Mucosa of stomach (tissue), 1 donor: ENCODE data around the gene GPATCH8.
"Not testable (repeated sequence)": the region's sequence is repeated elsewhere in the genome, so short reads cannot be mapped to it uniquely, and the experiment has no call there.

Source experiments
- H3K27me3 ChIP-seq: one replicate; pipeline ENCODE4 v1.7.0; 2013; ENCODE audit warnings: mild to moderate bottlenecking, low read length; ENCODE audit not compliant: control insufficient read depth, insufficient read depth
- H3K36me3 ChIP-seq: one replicate; pipeline ENCODE4 v1.7.0; 2013; ENCODE audit warnings: low read length; ENCODE audit not compliant: control insufficient read depth, insufficient read depth
- H3K4me1 ChIP-seq: one replicate; pipeline ENCODE4 v1.7.0; 2013; ENCODE audit warnings: mild to moderate bottlenecking, low read length; ENCODE audit not compliant: control insufficient read depth, insufficient read depth
- H3K4me3 ChIP-seq: one replicate; pipeline ENCODE4 v1.7.0; 2013; ENCODE audit warnings: low read length
- H3K9ac ChIP-seq: one replicate; pipeline ENCODE4 v1.7.0; 2013; ENCODE audit warnings: mild to moderate bottlenecking, low read length, moderate library complexity
- H3K9me3 ChIP-seq: one replicate; pipeline ENCODE4 v1.7.0; 2013; ENCODE audit warnings: mild to moderate bottlenecking, low read length, moderate library complexity; ENCODE audit not compliant: control insufficient read depth
- donor health status: Pancreatic carcinoma.

GPATCH8 gene

GRCh38 chr17:44540246-44541084 lies 37.3 kb upstream of the GPATCH8 start:
- H3K27me3 ChIP-seq: peaks cover 21% of the 10 kb centered on the region

GRCh38 chr17:44539673-44540072 lies 36.5 kb upstream of the GPATCH8 start:
- no peak overlapping the region for H3K4me3 ChIP-seq
- no peaks in the 10 kb centered on the region for H3K9me3 ChIP-seq
- H3K9ac ChIP-seq: no peak overlapping the region
- no peaks in the 10 kb centered on the region for H3K36me3 ChIP-seq
- H3K27me3 ChIP-seq: peaks cover 21% of the 10 kb centered on the region
- no peaks in the 10 kb centered on the region for H3K4me1 ChIP-seq

More at GRCh38 chr17:44540246-44541084, 37.3 kb upstream of the GPATCH8 start:
- Histone ChIP-seq H3K4me3 (no peak overlapping the region), H3K4me1 (no peaks in the 10 kb centered on the region), H3K9me3 (no peaks in the 10 kb centered on the region), H3K9ac (no peak overlapping the region), H3K36me3 (no peaks in the 10 kb centered on the region)

GRCh38 chr17:44537922-44538321 lies 34.7 kb upstream of the GPATCH8 start:
- H3K4me1 ChIP-seq, H3K36me3 ChIP-seq, H3K4me3 ChIP-seq, H3K9ac ChIP-seq, H3K9me3 ChIP-seq: not testable (repeated sequence)
- H3K27me3 ChIP-seq: peaks cover 21% of the 10 kb centered on the region

DNA sequence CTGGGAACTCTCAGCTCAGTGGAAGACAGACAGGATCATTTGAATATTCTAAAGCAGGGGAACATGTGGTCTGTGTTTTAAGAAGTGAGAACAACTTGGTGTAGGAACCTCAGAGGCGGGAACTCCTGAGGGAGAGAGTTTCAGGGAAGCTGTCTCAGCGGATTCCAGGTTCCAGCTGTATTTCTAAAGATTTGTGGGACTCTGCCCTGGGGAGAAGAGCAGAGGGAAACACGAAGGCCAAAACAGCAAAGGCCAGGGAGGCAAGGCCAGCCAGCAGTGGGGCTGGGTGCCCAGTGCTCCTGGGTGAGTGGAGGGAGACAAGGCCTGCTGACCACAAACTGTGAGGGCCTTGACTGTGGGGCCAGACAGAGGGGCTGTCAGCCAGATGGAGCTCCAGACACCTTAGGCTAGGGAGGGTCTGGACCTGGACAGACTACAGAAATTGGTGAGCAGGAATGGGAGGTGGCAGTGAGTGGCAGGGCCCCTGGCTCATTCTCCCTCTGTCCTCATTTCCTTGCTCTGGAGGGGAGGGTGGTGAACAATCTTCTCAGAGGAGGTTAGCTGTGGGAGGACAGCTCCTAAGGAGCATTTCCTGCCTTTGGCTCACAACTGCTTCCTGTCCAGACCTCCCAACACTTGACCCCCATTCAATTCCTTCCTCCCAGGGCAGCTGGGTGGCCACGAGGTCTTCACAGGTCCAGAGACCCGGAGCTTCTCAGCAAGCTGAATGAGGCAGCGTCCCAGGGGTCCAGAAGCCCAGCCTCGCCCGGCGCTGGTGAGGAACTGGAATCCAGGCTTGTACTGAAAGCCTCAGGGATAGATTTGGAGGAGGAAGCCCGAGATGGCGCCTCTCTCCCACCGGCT lies 33.1 kb upstream of the GPATCH8 start:
- Histone ChIP-seq H3K4me1 (no peaks in the 10 kb centered on the region), H3K36me3 (no peaks in the 10 kb centered on the region), H3K4me3 (no peak overlapping the region), H3K9ac (no peak overlapping the region), H3K9me3 (no peaks in the 10 kb centered on the region), H3K27me3 (peaks cover 16% of the 10 kb centered on the region)

GRCh38 chr17:44533533-44534246 lies 30.5 kb upstream of the GPATCH8 start:
- Histone ChIP-seq H3K9ac (no peak overlapping the region), H3K36me3 (no peaks in the 10 kb centered on the region)

DNA sequence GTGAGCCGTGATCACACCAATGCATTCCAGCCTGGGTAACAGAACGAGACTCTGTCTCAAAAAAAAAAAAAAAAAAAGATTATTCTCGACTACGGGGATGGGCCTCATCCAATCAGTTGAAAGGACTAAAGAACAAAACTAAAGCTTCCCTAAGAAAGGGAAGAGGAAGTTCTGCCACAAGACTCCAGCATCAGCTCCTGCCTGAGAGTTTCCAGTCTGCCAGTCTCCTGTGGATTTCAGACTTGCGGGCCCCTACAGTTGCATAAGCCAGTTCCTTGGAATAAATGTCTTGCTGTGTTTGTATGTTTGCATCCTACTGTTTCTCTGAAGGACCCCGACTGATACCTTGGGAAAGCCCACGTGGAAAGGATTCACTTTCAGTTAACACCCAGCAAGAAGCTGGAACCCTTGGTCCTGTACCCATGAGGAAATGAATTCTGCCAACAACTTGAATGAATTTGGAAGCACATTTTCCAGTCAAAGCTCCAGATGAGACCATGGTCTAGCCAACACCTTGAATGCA lies 27.8 kb upstream of the GPATCH8 start:
- H3K27me3 ChIP-seq: no peaks in the 10 kb centered on the region

More at GRCh38 chr17:44533533-44534246, 30.5 kb upstream of the GPATCH8 start:
- Histone ChIP-seq H3K9me3 (no peaks in the 10 kb centered on the region), H3K4me1 (no peaks in the 10 kb centered on the region), H3K4me3 (no peak overlapping the region), H3K27me3 (peaks cover 4% of the 10 kb centered on the region)

DNA sequence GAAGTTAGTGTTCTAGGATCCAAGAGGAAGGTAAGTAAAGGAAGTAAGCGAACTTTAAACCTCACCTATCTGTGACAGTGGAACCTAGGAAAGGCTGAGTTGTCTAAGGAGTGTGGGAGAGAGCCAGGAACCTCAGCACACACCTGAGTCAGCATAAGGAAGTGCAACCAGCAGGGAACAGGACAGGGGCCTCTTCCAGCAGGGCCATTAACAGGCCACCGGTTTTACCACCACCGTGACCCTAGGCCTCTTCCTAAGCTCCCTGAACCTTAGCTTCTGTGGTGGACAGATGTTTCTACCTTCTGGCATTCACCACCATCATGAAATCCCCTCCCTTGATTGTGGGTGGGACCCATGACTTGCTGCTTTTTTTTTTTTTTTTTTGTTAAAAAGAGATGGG lies 26.7 kb upstream of the GPATCH8 start:
- H3K36me3 ChIP-seq: no peaks in the 10 kb centered on the region
- no peak overlapping the region for H3K9ac ChIP-seq
- H3K4me3 ChIP-seq: no peak overlapping the region
- H3K4me1 ChIP-seq: no peaks in the 10 kb centered on the region
- H3K9me3 ChIP-seq: no peaks in the 10 kb centered on the region
- no peaks in the 10 kb centered on the region for H3K27me3 ChIP-seq

More for the DNA sequence above, 27.8 kb upstream of the GPATCH8 start:
- no peak overlapping the region for H3K9ac ChIP-seq
- no peak overlapping the region for H3K4me3 ChIP-seq
- H3K36me3 ChIP-seq: no peaks in the 10 kb centered on the region
- no peaks in the 10 kb centered on the region for H3K4me1 ChIP-seq
- no peaks in the 10 kb centered on the region for H3K9me3 ChIP-seq

DNA sequence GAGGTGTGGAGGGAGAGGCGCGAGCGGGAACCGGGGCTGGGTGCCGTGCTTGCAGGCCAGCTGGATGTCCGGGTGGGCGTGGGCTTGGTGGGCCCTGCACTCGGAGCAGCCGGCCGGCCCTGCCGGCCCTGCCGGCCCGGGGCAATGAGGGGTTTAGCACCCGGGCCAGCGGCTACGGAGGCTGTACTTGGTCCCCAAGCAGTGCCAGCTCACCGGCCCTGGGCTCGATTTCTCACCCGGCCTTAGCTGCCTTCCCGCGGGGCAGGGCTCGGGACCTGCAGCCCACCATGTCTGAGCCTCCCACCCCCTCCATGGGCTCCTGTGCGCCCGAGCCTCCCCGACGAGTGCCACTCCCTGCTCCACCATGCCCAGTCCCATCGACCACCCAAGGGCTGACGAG lies 24.7 kb upstream of the GPATCH8 start:
- Histone ChIP-seq H3K4me1 (peaks cover 4% of the 10 kb centered on the region), H3K4me3 (no peak overlapping the region), H3K27me3 (peaks cover 2% of the 10 kb centered on the region), H3K9me3 (no peaks in the 10 kb centered on the region), H3K9ac (no peak overlapping the region), H3K36me3 (no peaks in the 10 kb centered on the region)

GRCh38 chr17:44527102-44527501 lies 23.9 kb upstream of the GPATCH8 start:
- no peaks in the 10 kb centered on the region for H3K36me3 ChIP-seq
- H3K4me1 ChIP-seq: peaks cover 4% of the 10 kb centered on the region
- peaks cover 2% of the 10 kb centered on the region for H3K27me3 ChIP-seq
- H3K9ac ChIP-seq: no peak overlapping the region
- no peaks in the 10 kb centered on the region for H3K9me3 ChIP-seq
- H3K4me3 ChIP-seq: no peak overlapping the region

DNA sequence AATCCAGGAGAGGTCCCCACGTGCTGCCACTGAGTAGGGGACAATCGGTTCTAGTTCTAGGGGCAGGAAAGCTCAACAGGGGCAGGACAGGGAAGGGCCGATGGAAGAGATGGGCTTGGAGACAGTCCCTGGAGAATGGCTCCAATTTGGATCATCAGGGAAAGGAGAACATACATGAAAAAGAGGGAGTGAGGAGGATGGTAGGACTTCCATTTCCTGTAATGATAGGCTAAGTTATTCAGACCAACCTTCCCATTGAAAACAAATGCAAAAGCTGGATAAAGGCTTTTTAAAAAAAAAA lies 20.4 kb upstream of the GPATCH8 start:
- H3K9me3 ChIP-seq: no peaks in the 10 kb centered on the region
- no peak overlapping the region for H3K9ac ChIP-seq
- no peak overlapping the region for H3K4me3 ChIP-seq
- peaks cover 2% of the 10 kb centered on the region for H3K27me3 ChIP-seq
- no peaks in the 10 kb centered on the region for H3K36me3 ChIP-seq
- peaks cover 4% of the 10 kb centered on the region for H3K4me1 ChIP-seq

- no peaks in the 10 kb centered on the region for H3K9me3 ChIP-seq
- no peaks in the 10 kb centered on the region for H3K36me3 ChIP-seq
- no peak overlapping the region for H3K9ac ChIP-seq
- peaks cover 2% of the 10 kb centered on the region for H3K27me3 ChIP-seq
- H3K4me1 ChIP-seq: peaks cover 4% of the 10 kb centered on the region
- H3K4me3 ChIP-seq: no peak overlapping the region
These were observed 19.9 kb upstream of the GPATCH8 start for GRCh38 chr17:44522883-44523671.
